Endodermal cell (in vitro differentiated cells): ENCODE data around the gene ARHGAP22. TPM values are rescaled to one million over a fixed set of nuclear protein-coding genes. Genes with fewer than 3 reads are reported as not detected.
A peak's percentile ranks its signal among the peaks of the same experiment; 100 is the strongest.

Experiments used
- DNase-seq: peaks from one replicate; pipeline ENCODE4 v3.0.0-alpha.2; 2017
- H3K27ac ChIP-seq: 2 replicates; pipeline ENCODE4 v1.5.1; 2013; ENCODE audit warnings: mild to moderate bottlenecking, low read depth, low read length, moderate library complexity
- H3K27me3 ChIP-seq: 2 replicates; pipeline ENCODE4 v1.6.1; 2013; ENCODE audit warnings: mild to moderate bottlenecking, low read length, moderate library complexity; ENCODE audit not compliant: insufficient read depth, control insufficient read depth, poor library complexity, severe bottlenecking
- H3K36me3 ChIP-seq: 2 replicates; pipeline ENCODE4 v1.7.0; 2013; ENCODE audit warnings: mild to moderate bottlenecking, low read length, moderate library complexity; ENCODE audit not compliant: control insufficient read depth, insufficient read depth
- H3K4me1 ChIP-seq: one replicate; pipeline ENCODE4 v1.7.0; 2013; ENCODE audit warnings: low read length; ENCODE audit not compliant: control insufficient read depth, insufficient read depth
- H3K4me3 ChIP-seq: 2 replicates; pipeline ENCODE4 v1.5.1; 2013; ENCODE audit warnings: mild to moderate bottlenecking, low read length, moderate library complexity
- H3K9ac ChIP-seq: 2 replicates; pipeline ENCODE4 v1.6.1; 2013; ENCODE audit warnings: mild to moderate bottlenecking, low read length, moderate library complexity; ENCODE audit not compliant: poor library complexity, severe bottlenecking; ENCODE audit errors: extremely low read depth
- H3K9me3 ChIP-seq: 2 replicates; pipeline ENCODE4 v1.6.1; 2013; ENCODE audit warnings: mild to moderate bottlenecking, low read length, moderate library complexity; ENCODE audit not compliant: control insufficient read depth
- H3K27ac Mint-ChIP-seq: 2 replicates; pipeline ENCODE4 v1.8.0; 2020; ENCODE audit warnings: mixed read lengths
- H3K27me3 Mint-ChIP-seq: 2 replicates; pipeline ENCODE4 v1.8.0; 2021; ENCODE audit warnings: mild to moderate bottlenecking, mixed read lengths; ENCODE audit not compliant: insufficient read depth
- H3K36me3 Mint-ChIP-seq: 2 replicates; pipeline ENCODE4 v1.8.0; 2020; ENCODE audit warnings: low read depth, mixed read lengths
- H3K4me1 Mint-ChIP-seq: 2 replicates; pipeline ENCODE4 v1.8.0; 2020; ENCODE audit warnings: mixed read lengths
- H3K4me3 Mint-ChIP-seq: 2 replicates; pipeline ENCODE4 v1.8.0; 2020; ENCODE audit warnings: mild to moderate bottlenecking, moderate library complexity, mixed read lengths
- H3K9me3 Mint-ChIP-seq: 2 replicates; pipeline ENCODE4 v1.8.0; 2020; ENCODE audit warnings: mild to moderate bottlenecking, mixed read lengths
- WGBS, 2 experiments: methylation state at CpG; one replicate each; pipeline versions ENCODE4 v1.1.5 to v1.1.7; 2013; ENCODE audit warnings: missing lambda C conversion rate in 2 of 2, mixed read lengths in 1 of 2; ENCODE audit not compliant: insufficient coverage in 1 of 2, insufficient read length in 1 of 2; 5-methylcytosine and 5-hydroxymethylcytosine counted together
- total RNA-seq, 2 donors: library from RNA; stranded (reverse); fragmentation: NEBNext Ultra II Directional in 1 of 2; extraction: Animal tissue kit (Norgen Biotek cat#: 25700) in 1 of 2; gene quantifications; 2 replicates in 1 of 2; 3 replicates in 1 of 2; pipeline ENCODE4 v1.2.1, GENCODE V29; 2021
- TF ChIP-seq, protein P1 (sequence below): fragments of 200-600 bp; sonication (generic); conservative IDR thresholded peaks from 2 replicates; pipeline ENCODE4 v1.5.0; 2021; ENCODE audit warnings: antibody characterized with exemption, mild to moderate bottlenecking

ARHGAP22 gene
- total RNA-seq, 2 donors from 2014 or later: 10.3 to 14.1 TPM

DNA sequence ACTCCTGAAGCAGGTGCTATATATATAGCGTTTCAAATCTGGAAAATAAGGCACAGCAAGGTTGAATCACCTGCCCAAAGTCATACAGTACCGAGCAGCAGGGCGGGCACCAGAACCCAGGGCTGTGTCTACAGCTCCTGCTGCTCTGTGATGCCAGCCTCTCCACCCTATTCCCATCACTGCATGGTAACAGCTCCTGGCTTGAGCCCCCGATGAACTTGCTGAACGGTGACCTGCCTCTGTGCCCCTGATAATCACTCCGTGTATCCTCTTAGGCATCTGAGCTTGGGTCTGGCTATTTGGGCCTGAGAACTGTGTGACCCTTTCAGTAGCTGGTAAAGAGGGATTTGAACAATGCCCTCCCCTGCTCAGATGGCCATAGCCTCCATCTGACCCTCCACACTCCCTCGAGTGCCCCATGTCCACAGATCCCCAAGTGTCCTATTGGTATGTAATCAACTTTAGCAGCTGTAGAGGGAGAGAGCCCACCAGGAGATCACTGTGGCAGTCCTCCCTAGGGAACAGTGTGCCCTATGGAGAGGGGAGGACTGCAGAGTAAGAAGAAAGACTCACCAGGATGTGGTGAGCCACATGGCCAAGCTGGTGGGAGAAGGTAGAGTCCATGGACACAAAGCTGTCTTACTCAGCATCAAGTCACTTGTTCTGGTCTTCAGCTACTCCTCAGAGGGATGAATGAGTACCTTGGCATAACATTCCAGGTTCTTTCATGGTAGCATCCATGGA lies 1.1 kb upstream of the ARHGAP22 start:
- TF ChIP-seq, protein P1, sequence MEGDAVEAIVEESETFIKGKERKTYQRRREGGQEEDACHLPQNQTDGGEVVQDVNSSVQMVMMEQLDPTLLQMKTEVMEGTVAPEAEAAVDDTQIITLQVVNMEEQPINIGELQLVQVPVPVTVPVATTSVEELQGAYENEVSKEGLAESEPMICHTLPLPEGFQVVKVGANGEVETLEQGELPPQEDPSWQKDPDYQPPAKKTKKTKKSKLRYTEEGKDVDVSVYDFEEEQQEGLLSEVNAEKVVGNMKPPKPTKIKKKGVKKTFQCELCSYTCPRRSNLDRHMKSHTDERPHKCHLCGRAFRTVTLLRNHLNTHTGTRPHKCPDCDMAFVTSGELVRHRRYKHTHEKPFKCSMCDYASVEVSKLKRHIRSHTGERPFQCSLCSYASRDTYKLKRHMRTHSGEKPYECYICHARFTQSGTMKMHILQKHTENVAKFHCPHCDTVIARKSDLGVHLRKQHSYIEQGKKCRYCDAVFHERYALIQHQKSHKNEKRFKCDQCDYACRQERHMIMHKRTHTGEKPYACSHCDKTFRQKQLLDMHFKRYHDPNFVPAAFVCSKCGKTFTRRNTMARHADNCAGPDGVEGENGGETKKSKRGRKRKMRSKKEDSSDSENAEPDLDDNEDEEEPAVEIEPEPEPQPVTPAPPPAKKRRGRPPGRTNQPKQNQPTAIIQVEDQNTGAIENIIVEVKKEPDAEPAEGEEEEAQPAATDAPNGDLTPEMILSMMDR: no peak
- 92% methylated on average over 2 to 7 of the region's 7 CpGs for WGBS, 2 experiments
- Mint-ChIP-seq H3K27ac (no peak overlapping the region), H3K36me3 (no peaks in the 10 kb centered on the region), H3K9me3 (no peaks in the 10 kb centered on the region), H3K27me3 (peaks cover 42% of the 10 kb centered on the region), H3K4me1 (peaks cover 9% of the 10 kb centered on the region), H3K4me3 (no peak overlapping the region)
- peak; percentile 32 for DNase-seq
- no peak overlapping the region for H3K4me3 ChIP-seq
- H3K9me3 ChIP-seq: no peaks in the 10 kb centered on the region
- peaks cover 10% of the 10 kb centered on the region for H3K4me1 ChIP-seq
- no peaks in the 10 kb centered on the region for H3K27me3 ChIP-seq
- H3K9ac ChIP-seq: no peak overlapping the region
- no peaks in the 10 kb centered on the region for H3K36me3 ChIP-seq
- H3K27ac ChIP-seq: no peak overlapping the region

DNA sequence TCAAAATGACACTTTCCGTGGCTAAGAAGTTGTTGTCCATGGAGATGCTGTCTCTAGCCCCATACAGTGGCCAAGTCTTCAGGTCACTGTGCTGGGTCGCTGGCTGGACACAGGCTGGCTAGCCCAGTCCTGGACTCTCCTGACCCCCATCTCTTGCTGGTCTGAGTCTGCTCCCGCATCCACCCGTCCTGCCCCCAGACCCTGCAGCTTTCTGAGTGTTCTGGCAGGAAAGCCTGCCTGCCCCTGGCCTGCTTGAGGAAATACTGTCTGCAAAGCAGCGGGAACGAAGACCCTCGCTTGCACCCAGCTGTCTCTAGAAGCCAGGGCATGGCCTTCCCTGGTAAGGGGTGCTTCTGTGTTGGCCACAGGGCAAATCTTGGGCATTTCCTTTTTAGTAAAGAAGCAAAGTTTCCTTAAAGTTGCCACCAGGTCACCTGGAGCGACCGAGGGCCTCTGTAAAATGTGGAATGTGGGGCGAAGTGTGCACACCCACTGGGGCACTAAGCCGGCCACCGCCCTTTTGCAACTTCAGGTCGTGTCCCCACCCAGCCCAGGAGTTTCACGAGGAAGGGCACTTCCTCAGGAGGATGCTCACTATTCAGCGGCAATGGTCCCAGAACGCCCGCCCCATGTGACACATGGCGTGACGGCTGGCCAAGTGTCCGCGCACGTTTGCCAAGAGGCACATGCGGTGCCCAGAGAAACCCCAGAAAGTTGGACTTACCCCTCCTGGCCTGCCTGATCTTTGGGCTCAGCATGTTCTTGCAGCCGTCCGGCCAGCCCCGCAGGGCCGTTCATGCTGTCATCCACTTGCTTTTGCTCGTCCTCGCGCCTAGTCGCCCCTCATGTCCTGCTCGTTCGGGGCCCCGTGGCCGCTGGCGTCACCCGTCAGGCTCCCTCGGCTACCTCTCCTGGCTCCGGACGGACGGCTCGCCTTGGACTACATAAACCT lies 558 bp downstream of the ARHGAP22 start:
- H3K9ac ChIP-seq: no peak overlapping the region
- H3K36me3 Mint-ChIP-seq: no peaks in the 10 kb centered on the region
- H3K36me3 ChIP-seq: no peaks in the 10 kb centered on the region
- H3K27ac Mint-ChIP-seq: no peak overlapping the region
- H3K4me1 ChIP-seq: peaks cover 10% of the 10 kb centered on the region
- no peaks in the 10 kb centered on the region for H3K27me3 ChIP-seq
- peaks cover 43% of the 10 kb centered on the region for H3K27me3 Mint-ChIP-seq
- TF ChIP-seq, protein P1: no peak
- H3K4me3 ChIP-seq: no peak overlapping the region
- no peaks in the 10 kb centered on the region for H3K9me3 Mint-ChIP-seq
- no peak overlapping the region for H3K27ac ChIP-seq
- peaks cover 9% of the 10 kb centered on the region for H3K4me1 Mint-ChIP-seq
- peak; percentile 49 for DNase-seq
- H3K4me3 Mint-ChIP-seq: peak overlapping the region; percentile 52
- no peaks in the 10 kb centered on the region for H3K9me3 ChIP-seq
- WGBS, 2 experiments: 87 to 90% methylated on average over 22 to 42 of the region's 42 CpGs

DNA sequence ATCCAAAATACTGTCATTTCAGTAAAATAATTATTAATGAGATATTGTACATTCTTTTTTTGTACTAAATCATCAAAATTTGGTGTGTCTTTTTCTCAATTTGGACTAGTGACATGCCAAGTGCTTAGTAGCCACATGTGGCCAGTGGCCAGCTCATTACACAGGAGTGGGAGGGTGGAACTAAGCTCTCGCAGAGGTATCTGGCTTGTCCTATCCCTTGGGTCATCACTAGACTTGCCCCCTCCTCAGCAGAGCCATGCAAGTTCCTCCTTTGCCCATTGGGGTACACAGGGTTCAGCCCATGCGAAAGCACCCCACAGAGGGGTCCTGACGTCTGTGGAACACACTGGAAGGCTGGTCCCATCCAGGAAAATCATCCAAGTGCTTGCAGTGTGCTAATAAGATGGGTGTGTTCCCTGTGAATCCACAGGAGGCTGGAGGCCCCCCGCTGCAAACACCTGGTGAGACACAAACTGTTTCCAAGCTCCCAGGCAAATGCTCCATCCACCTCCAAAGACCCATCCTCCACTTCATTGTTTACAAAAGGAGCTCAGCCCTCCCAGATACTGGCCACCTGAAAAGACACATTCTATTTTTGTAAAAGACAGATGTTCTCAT lies 1.3 kb downstream of the ARHGAP22 start:
- Histone ChIP-seq H3K4me1 (peaks cover 10% of the 10 kb centered on the region), H3K4me3 (no peak overlapping the region), H3K36me3 (no peaks in the 10 kb centered on the region), H3K9ac (no peak overlapping the region), H3K27ac (no peak overlapping the region), H3K27me3 (no peaks in the 10 kb centered on the region), H3K9me3 (no peaks in the 10 kb centered on the region)
- peak; percentile 36 for DNase-seq
- WGBS, 2 experiments: 87 to 100% methylated on average over 1 to 4 of the region's 4 CpGs
- Mint-ChIP-seq H3K4me1 (peaks cover 9% of the 10 kb centered on the region), H3K36me3 (no peaks in the 10 kb centered on the region), H3K27me3 (peaks cover 50% of the 10 kb centered on the region), H3K4me3 (peak overlapping the region; percentile 52), H3K27ac (no peak overlapping the region), H3K9me3 (no peaks in the 10 kb centered on the region)
- TF ChIP-seq, protein P1: no peak
